GM18502 (cell line): ENCODE results near the gene GRIN2A.

Source experiments
- ATAC-seq: cut with Tn5 transposase; IDR thresholded peaks from one replicate; pipeline ENCODE4 v1.9.1; 2021; ENCODE audit warnings: mild to moderate bottlenecking; ENCODE audit not compliant: unreplicated experiment, poor library complexity

Gene GRIN2A

GRCh38 chr16:10040136-10041080, 141.8 kb downstream of the GRIN2A start:
- ATAC-seq: no peak

DNA sequence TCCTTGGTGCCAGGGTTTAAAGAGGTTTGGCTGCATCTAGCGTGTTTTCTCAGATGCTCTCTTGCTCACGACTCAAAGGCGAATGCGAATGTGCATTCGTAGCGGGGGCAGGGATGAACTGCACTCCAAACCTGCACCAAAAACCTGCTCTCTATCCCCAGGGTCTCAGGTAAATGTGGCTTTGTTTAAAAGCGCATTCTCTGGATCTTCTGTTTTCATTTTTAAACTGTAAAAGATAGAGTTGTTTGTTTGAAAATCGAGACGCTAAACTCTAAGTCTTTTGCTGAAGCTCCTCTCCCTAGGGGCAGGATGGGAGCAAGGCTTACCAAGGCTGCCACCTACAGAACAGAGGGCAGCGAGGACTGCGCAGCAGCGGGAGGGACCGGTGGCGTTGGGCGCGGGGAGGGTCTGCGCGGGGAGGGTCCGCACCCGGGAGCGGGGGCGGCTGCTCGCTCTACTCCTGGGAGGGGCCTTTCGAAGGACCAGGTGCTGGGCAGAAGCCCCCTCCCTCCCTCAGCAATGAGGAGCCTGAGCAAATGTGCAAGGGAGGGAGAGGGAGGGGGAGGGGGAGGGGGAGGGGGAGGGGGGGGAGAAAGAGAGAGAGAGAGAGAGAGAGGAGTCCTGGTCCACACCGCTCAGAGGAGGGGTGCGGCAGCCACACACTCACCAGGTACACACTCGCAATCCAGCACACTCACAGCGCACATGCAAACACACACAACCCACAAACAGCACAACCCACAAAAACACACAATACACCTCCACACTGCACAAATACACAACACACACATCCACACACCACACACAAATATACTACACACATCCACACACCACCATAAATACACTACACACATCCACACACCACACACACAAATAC, 142.8 kb downstream of the GRIN2A start:
- ATAC-seq: no peak

GRCh38 chr16:10037751-10038150, 144.5 kb downstream of the GRIN2A start:
- no peak for ATAC-seq

- ATAC-seq: no peak
Measured at GRCh38 chr16:10036956-10037355, 145.3 kb downstream of the GRIN2A start.

GRCh38 chr16:10033556-10033955, 148.7 kb downstream of the GRIN2A start:
- no peak for ATAC-seq

GRCh38 chr16:10031955-10032354, 150.3 kb downstream of the GRIN2A start:
- no peak for ATAC-seq

- ATAC-seq: no peak
Measured at GRCh38 chr16:10031473-10031872, 150.8 kb downstream of the GRIN2A start.

GRCh38 chr16:10028644-10029043, 153.6 kb downstream of the GRIN2A start:
- ATAC-seq: no peak

- no peak for ATAC-seq
Measured at GRCh38 chr16:10027553-10027952, 154.7 kb downstream of the GRIN2A start.

DNA sequence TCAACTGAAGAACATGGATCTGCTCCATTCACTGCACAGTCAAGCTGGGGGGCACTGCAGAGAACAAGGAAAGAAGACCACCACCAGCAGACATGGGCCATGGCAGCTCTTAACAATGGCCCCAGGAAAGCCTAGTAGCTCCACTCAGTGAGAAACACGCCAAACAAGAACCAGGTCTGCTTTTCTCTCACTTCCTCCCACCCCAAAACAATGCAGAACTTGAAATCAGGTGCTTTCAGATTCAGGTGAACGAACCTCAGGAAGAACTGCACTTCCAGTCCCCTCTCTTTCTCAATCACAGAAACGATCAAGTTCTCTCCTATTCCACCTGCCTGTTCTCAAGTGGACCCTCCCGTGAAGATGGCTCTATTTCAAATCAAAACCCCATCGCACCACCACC, 155.6 kb downstream of the GRIN2A start:
- no peak for ATAC-seq

GRCh38 chr16:10022098-10022497, 160.1 kb downstream of the GRIN2A start:
- no peak for ATAC-seq

DNA sequence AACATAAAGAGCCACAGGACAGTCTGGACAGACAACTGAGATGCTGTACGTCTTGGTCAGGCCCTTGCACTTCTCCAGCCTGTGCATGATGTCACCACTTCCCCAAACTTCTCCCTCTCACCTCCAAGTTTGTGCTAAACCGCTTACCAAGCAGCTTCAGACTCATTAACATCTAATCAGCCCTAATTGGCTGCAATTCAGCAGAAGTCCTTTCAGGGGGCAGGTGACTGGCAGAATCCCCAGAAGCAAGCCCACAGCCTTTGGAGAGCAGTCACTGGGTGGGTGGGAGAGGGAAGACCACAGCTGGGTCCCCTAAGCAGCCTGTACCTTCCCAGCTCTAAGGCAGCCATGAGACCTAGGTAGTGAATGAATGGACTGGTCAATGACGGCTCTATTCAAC, 161.4 kb downstream of the GRIN2A start:
- no peak for ATAC-seq

GRCh38 chr16:10016752-10017151, 165.5 kb downstream of the GRIN2A start:
- ATAC-seq: no peak

GRCh38 chr16:10015397-10015796, 166.8 kb downstream of the GRIN2A start:
- no peak for ATAC-seq

GRCh38 chr16:10013774-10014173, 168.5 kb downstream of the GRIN2A start:
- ATAC-seq: no peak

- no peak for ATAC-seq
Measured at GRCh38 chr16:10013364-10013763, 168.9 kb downstream of the GRIN2A start.

- ATAC-seq: no peak
Measured at GRCh38 chr16:10009684-10010083, 172.5 kb downstream of the GRIN2A start.

DNA sequence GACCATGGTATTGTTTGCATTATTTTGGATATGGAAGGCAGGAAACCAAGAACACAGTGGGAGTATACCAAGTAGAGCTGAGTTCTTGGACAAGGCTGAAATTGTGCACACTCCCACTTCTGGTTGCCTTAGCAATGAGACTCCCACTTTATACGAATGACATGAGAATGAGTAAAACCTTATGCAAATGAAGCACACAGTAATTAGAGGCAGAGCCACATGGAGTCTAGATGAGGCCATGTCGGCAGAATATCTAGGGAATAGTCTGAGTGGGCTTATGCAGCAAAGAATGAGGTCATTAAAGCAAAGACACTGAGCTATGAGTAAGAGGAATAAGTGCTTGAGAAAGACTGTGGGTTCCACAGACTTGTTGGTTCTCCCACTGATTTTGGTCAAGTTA, 178.7 kb downstream of the GRIN2A start:
- no peak for ATAC-seq

DNA sequence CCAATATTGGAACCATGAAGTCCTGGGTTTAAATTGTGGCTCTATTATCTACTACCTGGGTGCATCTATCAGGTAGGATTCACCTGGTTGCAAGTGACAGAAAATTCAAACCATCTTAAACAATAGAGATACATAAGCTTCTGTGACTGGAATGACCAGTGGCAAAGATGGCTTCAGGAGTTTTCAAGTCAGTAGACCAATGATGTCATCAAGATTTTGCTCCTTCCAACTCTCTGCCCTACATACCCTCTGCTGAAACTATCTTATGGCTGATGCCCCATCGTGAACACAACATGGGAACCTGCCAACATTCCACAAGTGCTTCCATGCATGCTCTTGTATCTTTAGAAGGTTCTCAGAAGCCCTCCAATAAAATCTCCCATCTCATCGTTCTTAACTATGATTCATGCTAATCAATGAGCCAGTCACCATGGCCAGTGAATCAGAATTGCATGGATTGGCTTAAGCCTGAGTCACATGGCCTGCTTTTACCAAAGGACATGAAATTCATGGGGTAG, 180.9 kb downstream of the GRIN2A start:
- ATAC-seq: no peak

- no peak for ATAC-seq
Measured at GRCh38 chr16:9996221-9996620, 186.0 kb downstream of the GRIN2A start.

DNA sequence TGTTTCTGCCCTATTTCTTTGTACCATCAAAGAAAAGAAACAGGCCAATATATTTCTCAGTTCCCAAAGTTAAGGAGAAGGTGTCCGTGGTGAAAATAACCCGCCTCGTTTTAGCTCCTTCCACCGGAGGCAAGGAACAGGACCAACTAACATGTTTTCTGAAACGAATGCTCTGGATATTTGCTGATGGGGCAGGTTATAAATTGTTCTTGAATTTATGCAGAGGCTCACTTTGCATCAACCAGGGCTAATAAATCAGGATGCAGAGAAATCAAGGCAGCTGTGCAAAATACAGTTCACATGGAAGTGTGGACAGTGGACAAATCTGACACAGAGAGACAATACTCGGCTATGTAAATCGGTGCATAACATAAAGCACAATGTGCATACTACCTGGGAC, 189.8 kb downstream of the GRIN2A start:
- ATAC-seq: no peak
